Inflammatory macrophage treated with lipopolysaccharide for 1 hour (primary cell): ENCODE data around the gene UBE2E2.

Experiments used
- DNase-seq, 2 donors: peaks; one replicate each; pipeline ENCODE4 v3.0.0-alpha.2; 2020 to 2022

The UBE2E2 gene

DNA sequence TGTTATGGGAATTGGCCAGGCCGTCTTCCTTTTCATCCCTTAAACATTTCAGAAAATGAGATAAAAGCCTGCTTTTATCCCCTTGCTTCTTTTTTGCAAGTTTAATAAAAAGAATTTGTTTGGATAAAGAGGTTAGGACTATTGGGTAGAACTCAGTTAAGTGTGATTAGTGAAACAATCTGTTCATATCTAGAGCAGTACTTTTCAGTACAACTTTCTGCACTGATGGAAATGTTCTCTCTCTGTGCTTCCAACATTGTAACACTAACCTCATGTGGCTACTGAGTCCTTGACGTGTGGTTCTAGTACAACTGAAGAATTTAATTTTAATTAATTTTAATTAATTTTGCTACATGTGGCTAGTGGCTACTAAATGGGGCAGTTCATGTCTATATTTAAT is 246.9 kb downstream of the UBE2E2 start:
- DNase-seq: no peak

DNA sequence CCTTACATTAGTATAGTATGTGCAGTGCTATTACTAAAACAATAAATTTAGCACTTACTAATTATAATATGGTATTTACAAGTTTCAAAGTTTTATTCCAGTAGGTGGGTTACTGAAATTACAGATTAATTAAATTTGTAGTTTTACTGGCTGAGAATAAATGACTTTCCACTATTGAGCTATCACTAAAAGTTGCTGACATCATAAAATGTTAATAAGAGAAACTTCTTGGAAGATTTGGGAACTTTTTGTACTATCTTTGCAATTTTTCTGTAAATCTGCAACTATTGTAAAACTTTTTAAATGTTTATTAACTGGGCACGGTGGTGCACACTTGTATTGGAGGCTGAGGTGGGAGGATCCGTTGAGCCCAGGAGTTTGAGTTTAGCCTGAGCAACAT is 247.7 kb downstream of the UBE2E2 start:
- DNase-seq: no peak

DNA sequence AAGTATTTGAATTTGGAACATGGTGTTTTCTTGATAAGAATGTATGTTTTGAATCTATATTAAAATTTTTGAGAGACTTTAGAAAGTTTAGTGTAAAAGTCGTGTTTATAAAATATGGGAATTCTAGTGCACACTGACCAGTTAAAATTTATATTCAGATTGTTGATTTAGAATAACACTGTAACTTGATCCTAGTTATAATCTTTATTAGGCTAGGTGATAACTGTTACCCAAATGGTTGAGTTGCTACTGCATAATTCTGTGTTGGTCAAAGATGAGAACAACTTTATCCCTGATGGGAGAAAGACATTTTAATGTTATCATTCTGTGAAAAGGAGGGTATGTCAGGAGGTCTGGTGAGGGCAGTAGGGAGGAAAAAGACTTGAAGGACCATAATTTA is 249.3 kb downstream of the UBE2E2 start:
- no peak for DNase-seq

DNA sequence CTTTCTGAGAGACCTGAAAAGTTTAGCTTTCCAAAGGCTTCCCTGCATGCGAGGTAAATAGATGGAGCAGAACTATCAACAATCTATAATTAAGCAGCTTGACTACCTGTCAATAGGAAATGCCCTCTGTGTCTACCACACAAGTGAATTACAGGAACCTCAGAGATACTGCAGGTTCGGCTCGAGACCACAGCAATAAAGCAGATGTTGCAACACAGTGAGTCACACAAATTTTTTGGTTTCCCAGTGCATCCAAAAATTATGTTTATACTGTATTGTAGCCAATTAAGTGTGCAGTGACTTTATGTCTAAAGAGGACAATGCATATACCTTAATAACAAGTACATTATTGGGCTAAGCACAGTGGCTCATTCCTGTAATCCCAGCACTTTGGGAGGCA is 252.0 kb downstream of the UBE2E2 start:
- DNase-seq: peak; percentile 18 to 63

DNA sequence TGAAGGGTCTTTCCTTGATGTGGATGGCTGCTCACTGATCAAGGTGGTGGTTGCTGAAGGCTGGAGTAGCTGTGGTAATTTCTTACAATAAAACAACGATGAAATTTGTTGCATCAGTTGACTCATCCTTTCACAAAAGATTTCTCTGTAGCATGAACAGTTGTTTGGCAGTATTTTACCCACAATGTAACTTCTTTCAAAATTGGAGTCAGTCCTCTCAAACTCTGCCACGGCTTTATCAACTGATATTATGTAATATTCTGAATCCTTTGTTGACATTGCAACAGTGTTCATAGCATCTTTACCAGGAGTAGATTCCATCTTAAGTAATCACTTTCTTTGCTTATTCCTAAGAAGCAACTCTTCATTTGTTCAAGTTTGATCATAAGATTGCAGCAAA is 252.6 kb downstream of the UBE2E2 start:
- DNase-seq: peak in 1 of 2 donors; percentile 10

DNA sequence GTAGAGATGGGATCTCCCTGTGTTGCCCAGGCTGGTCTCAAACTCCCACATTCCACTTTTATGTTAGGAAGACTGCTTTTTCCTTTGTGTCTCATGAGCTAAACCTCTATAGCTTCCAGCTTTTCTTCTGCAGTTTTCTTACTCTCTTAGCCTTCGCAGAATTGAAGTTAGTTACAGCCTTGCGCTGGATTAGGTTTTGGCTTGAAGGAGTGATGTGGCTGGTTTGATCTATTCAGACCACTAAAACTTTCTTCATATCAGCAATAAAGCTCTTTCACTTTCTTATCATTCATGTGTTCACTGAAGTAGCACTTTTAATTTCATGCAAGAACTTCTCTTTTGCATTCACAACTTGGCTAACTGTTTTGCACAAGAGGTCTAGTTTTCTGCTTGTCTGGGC is 254.6 kb downstream of the UBE2E2 start:
- no peak for DNase-seq

DNA sequence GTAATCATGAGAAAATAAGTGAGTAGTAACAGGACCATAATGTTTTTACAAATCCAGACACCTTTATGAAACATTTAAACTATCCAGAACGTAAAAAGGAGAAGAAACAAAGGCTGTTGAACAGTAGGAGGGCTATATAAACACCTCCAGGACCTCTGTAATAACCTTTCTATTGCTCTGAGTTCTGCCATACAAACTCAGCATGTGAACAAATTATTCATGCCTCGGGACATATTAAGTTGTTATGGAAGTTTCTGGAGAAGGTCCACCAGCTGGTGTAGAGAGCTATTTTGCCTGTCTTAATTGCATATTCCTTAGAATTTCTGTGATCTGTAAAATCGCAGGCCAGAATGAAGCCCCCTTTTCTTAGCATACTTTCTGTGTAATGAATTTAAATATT is 256.3 kb downstream of the UBE2E2 start:
- DNase-seq: no peak

DNA sequence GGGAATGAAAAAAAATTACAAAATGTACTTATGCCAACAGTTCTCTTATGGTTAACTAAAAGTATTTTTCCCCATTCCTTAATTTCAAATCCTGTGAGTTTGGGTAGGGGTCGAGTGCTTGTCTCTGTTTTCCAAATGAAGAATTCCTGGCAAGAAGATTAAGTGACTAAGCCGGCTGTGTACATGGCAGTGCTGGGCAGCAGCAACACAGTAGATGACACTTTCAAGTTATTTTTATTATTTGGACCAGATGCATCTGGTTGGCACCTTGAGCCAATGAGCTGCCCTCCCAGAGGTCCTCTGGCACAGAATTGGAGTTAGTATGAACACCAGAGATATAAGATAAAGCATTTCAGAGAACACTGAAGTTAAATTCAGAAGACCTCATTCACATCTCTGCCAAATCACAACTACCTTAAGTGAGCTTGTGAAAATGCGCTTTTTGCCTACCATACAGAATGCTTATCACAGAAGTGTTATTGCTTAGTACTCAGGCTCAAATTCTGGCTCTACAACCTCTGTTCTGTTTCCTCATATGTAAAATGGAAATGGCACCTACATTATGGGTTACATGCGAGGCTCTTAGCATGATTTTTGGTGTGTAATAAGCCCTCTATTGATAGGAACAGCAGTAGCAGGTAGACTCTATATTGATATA is 256.9 kb downstream of the UBE2E2 start:
- no peak for DNase-seq

DNA sequence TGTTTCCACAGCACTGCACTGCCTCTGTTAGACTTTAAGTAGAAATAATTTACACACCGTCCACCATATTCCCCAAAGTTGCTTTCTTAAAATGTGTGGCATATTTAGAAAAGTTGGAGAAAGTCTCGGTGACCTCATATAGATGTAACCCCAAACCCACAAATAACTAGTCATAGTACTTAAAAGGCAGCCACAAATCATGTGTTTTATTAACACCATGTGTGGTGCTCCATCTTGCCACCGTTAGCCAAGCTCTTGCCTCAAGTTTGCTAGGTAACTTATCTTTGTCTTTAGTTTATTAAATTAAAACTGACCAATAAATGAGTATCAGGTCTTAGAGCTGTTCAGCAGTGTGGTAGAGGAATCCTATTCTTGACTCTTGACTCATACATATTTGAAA is 257.9 kb downstream of the UBE2E2 start:
- no peak for DNase-seq

DNA sequence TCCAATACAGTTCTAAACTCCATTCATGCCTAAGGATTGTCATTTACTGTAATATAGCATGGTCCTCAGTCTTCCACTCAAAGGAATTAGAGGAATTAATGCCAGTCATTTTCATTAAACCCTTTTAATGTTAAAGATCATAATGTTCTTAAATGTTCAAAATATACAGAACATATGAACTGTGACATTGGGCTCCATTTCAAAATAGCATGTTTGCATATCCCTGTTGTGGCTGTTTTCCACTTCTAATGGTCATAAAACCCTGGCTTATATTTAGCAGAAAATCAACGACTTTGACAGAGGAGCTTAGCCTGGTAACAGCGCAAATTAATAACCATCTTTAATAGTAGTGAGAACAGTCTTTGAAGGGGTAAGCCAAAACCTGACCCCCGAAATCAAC is 260.7 kb downstream of the UBE2E2 start:
- no peak for DNase-seq

DNA sequence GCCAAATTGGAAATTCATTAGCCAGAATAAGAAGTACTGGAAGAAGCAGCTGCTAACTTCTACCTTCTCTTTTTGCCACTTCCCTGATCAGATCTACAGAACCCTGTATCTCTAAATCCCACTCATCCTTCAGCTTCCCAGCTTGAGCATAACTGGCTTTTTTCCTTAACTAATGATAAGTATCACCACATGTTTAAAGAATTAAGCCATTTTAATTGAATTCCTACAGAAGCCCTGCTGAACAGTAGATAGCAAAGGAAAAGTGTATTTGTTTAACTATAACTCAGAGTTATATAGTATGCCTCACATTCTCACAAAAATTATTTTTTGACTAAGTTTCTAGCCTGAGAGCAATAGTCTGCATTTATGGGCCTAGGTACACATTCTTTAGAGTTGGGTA is 262.4 kb downstream of the UBE2E2 start:
- no peak for DNase-seq

DNA sequence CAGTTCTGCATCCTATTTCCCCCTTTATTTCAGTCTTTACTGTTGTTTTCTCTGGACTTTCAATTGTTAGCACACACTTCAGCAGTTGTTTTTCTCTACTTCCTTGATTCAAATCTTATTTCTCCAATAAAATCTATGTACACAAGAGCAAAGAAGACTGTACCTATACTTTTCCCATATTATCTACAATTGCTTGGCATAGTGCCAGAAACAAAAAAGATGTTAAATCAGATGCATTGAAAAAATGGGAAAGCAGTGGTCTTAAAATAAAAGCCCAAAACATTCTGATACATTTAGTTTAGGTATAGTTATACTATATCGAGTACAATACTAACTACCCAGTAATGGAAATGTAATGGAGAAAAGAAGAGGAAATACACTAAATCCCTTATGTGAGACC is 265.1 kb downstream of the UBE2E2 start:
- no peak for DNase-seq

DNA sequence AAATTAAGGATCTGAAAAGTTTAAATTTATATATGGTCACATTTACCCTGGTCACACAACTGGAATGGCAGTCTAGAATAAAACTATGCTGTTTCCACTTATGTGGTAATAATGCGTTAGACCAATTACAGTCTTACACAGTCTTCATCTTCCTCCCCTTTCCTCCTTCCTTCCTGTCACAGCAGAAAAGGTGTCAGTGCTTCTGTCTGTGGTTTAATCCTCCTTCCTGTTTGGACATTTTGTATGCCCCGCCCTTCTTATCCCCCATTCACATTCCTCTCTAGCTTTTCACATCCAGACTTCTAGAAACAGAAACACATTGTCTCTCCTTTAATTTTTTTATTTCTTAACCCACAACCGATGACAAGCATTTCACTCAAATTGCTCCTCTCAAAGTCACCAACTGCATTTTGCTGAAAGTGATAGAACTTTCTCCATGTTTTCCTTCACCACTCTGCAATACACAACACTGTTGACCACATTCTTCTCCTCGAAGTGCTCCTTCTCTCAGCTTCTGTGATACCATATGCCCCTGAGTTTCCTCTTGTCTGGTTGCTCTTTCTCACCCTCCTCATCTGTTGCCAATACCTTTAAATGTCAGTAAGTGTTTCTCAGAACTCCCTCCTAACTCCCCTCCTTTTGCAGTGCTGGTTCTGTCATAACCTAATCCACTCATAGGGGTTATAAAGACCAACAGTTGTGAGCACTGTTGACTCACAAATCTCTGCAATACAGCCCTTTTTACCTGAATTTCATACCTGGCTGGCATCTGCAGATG is 271.6 kb downstream of the UBE2E2 start:
- DNase-seq: no peak

DNA sequence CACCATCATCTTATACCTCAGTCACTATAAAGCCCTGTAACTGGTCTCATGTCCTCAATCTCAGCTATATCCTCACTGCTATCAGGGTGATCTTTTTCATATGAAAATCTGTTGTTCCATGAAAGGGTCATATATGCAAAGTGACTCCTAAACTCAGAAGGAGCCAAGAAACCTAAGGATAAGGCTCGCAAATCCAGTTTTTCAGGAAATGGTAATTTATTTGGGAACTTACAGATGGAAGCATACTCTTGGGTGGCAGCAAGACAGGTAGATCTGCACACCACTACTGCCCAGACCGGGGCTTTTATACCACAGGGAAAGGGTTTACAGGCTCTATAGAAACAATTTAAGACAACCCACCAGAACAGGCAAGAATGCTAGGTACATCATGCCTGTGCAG is 272.3 kb downstream of the UBE2E2 start:
- no peak for DNase-seq

DNA sequence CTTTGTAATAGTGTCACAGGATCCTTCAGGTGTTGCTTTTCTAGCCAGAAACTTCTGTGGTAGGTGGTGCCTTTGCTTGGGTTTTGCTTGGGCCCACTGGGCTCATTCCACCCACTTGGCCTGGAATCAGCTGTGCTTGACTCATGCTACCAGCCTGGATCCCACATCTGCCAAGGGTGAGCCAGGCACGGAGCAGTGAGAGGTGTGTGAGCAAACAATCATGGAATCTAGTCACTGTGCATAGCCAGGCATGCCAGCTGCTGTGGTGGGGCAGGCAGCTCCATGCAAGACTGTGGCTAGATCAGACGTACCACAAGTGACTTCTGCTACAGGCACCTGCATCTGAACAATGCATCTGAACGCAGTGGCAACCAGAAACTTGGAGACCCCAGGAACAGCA is 275.9 kb downstream of the UBE2E2 start:
- DNase-seq: no peak

DNA sequence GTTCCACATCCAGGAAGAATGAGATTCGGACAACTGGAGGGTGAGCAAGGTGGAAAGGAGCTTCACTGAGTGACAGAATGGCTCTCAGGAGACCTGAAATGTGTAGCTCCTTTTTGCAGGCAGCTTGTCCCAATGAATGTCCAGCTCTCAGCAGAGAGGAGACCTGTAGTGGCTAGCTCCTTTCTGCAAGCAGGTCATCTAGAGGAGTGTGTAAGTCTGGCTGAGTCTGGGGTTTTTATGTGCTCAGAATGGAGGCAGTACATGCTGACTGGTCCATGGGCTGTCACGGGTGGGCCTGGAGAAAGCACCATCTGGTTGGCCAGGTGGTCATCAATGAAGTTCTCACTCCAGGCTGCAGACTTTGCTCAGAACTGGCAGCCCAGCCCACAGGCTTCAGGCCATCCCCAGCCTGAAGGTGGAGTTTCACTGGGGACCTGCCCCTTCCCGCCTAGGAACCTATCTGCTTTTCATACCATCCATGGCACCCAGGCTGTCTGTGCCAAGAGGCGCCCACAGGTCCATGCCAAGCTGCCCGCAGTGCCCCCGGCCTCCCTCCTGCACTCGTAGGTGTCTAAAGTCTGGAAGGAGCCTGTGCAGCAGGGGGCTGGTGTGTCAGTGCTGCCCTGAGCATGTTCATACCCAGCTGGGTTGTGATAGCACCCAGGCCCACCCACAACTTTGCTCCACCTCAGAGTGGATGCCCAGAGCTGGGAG is 276.6 kb downstream of the UBE2E2 start:
- DNase-seq: no peak

DNA sequence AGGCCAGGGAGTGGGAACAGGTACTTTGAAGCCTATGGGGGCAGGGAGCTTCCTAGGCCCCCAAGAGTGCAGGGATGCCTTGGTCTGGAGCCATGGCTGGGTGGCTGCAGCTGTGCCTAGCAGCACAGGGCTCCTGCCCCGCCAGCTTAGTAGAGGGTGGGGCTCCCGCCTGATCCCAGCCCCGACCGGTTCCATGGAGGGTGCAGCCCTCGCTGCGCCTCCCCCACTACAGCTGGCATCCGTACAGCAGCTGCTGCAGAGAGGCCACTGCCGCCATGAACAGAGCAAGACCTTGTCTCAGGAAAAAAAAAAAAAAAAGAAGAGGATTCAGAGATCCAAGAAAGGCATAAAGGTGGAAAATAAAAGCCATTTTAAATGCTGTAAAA is 277.2 kb downstream of the UBE2E2 start:
- DNase-seq: no peak

DNA sequence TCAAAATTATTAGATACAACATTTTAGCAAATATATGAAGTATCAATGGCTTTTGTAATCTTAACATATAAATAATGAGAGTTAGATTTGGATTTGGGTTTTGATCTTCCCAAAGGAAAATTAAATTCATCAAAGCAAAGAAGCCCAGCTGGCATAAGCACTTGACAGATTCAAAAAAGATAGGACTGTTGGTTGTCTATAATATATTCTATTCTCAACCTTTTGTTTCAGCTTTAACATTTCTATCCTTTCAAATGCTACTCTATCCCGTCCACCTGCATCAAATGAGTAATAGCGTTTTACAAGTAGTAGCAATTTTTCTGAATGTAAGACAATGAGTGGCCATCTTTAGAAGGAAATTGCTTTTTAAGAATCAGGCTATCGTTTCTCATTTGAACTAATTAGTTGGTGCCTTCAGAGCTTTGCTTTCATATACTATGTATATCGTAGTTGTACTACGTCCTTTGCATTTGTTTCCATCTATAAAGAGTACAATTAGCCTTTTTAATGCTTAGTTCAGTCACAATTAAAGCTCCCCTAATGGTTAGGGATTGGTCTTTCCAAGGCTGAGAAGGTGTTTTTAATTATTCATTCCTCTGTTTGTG is 278.0 kb downstream of the UBE2E2 start:
- DNase-seq: no peak

DNA sequence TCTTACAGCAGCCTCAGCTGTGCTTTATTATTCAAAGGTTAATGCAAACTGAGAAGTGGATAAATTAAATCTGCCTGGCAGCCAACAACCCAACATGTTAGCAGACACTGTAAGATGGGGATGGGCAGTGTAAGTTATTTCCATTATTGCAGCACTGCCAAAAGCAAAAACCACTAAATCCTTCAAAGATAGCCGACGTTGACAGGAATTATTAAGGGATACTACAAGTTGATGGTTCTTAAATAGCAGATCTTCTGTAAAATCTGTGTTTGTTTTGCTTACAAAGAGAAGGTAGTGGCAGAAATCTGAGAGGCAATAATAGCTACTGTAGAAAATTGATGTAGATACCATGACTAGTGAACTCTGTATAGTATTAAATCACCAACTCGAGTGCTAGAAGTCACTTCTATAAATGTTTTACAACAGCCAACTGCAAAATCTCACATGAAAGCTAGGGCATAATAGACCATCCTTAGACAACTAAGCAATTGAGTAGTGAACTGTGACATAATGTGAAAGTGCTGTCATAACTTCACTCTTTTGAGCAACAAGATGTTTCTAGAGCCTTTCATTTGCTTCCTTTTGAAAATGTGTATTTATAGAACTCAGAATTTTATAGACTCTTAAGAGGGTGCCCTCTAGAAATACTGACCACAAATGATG is 278.6 kb downstream of the UBE2E2 start:
- DNase-seq: peak; percentile 34 to 38

DNA sequence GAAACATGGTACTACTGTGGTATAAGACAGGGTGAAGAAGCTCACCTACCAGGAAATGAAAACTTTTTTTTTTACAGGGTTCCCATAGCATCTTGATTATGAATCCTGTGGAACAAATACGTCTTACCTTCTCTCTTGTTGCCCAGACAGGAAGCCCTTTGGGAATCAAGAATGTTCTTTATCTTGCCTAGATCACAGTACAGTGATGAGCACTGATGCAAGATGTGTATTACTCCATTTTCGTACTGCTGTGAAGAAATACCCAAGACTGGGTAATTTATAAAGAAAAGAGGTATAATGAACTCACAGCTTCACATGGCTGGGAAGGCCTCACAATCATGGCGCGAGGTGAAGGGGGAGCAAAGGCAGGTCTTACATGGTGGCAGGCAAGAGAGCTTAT is 281.3 kb downstream of the UBE2E2 start:
- no peak for DNase-seq

DNA sequence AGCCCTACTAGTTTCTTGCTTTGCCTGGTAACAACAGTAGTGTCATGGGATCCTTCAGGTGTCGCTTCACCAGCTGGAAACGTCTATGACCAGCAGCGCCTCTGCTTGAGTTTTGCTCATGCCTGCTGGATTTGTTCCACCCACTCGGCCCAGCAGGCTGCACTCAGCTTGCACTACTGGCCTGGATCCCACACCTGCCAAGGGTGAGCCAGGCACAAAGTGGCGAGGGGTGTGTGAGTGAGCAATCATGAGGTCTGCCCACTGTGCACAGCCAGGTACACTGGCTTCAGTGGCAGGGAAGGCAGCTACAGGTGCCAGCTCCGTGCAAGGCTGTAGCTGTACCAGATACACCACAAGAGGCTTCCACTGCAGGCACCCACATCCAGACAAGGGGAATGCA is 282.8 kb downstream of the UBE2E2 start:
- DNase-seq: no peak

DNA sequence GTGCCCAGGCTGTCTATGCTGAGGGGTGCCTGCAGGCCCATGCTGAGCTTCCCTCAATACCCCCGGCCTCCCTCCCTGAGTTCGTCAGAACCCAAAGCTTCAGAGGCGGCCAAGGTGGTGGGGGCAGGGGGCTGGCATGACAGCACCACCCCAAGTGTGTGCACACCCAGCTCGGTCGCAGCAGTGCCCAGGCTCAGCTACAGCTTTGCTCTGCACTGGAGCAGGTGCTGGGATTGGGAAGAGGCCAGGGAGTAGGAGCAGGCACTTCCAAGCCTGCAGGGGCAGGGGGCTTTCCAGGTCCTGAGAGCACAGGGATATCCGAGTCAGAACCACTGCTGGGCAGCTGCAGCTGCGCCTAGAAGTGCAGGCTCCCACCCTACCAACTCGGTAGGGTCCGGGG is 283.9 kb downstream of the UBE2E2 start:
- no peak for DNase-seq

DNA sequence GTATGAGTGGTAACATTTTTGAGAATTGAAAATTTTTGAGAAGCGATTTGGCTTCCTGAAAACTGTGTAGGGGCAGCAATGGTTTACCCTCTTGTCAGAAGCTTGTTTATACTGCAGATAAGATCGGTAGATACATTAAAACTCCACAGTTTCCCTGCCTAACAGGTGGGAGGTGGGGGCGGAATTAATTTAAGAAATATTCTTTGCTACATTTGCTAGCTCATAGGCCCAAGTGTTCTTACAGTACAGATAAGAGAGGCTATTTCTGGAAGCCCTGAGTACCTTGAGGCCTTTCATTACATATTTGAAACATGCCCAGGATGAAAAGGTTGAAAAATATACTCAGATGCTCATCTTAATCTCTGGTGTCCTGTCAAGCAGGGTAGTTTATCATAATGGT is 285.5 kb downstream of the UBE2E2 start:
- DNase-seq: no peak
